Hepatocyte (in vitro differentiated cells): ENCODE results near the gene SNX9. TPM values are rescaled to one million over a fixed set of nuclear protein-coding genes. Genes with fewer than 3 reads are reported as not detected.

Source experiments
- DNase-seq: peaks from one replicate; pipeline ENCODE4 v3.0.0-alpha.2; 2016; ENCODE audit warnings: low spot score
- H2AFZ ChIP-seq: fragments of 200-600 bp; sonication (generic); 2 replicates; pipeline ENCODE4 v1.6.0; 2016; ENCODE audit warnings: antibody characterized with exemption, mild to moderate bottlenecking
- H3K27ac ChIP-seq: fragments of 200-600 bp; sonication (generic); 2 replicates; pipeline ENCODE4 v1.5.1; 2016; ENCODE audit warnings: mild to moderate bottlenecking
- H3K27me3 ChIP-seq: fragments of 200-600 bp; sonication (generic); 2 replicates; pipeline ENCODE4 v1.6.1; 2016
- H3K36me3 ChIP-seq: fragments of 200-600 bp; sonication (generic); replicated peaks from 2 replicates; pipeline ENCODE4 v1.5.1; 2016; ENCODE audit warnings: low read depth; ENCODE audit not compliant: insufficient read depth
- H3K4me1 ChIP-seq: fragments of 200-600 bp; sonication (generic); 2 replicates; pipeline ENCODE4 v1.5.1; 2016; ENCODE audit warnings: mild to moderate bottlenecking, moderate library complexity; ENCODE audit not compliant: insufficient read depth
- H3K4me2 ChIP-seq: fragments of 200-600 bp; sonication (generic); 2 replicates; pipeline ENCODE4 v1.6.0; 2016
- H3K4me3 ChIP-seq: fragments of 200-600 bp; sonication (generic); 2 replicates; pipeline ENCODE4 v1.5.1; 2016; ENCODE audit warnings: mild to moderate bottlenecking
- H3K79me2 ChIP-seq: fragments of 200-600 bp; sonication (generic); 2 replicates; pipeline ENCODE4 v1.6.0; 2017; ENCODE audit warnings: mild to moderate bottlenecking
- H3K9me2 ChIP-seq: fragments of 200-600 bp; sonication (generic); replicated peaks from 2 replicates; pipeline ENCODE4 v1.6.0; 2017; ENCODE audit warnings: mild to moderate bottlenecking; ENCODE audit not compliant: insufficient read depth
- H3K9me3 ChIP-seq: fragments of 200-600 bp; sonication (generic); 2 replicates; pipeline ENCODE4 v1.5.1; 2016; ENCODE audit warnings: low read depth, mild to moderate bottlenecking
- H4K20me1 ChIP-seq: fragments of 200-600 bp; sonication (generic); 2 replicates; pipeline ENCODE4 v1.6.0; 2016; ENCODE audit warnings: mild to moderate bottlenecking; ENCODE audit not compliant: insufficient read depth, poor library complexity, severe bottlenecking
- CTCF ChIP-seq: fragments of 200-600 bp; sonication (generic); IDR thresholded peaks from 2 replicates; pipeline ENCODE4 v1.5.1; 2016; ENCODE audit warnings: antibody characterized with exemption, mild to moderate bottlenecking; ENCODE audit not compliant: poor library complexity
- EZH2 ChIP-seq: fragments of 200-600 bp; sonication (generic); IDR thresholded peaks from 2 replicates; pipeline ENCODE4 v1.6.1; 2016; ENCODE audit warnings: antibody characterized with exemption, mild to moderate bottlenecking, borderline replicate concordance
- EZH2phosphoT487 ChIP-seq: fragments of 200-600 bp; sonication (generic); IDR thresholded peaks from one replicate; pipeline ENCODE4 v1.6.1; 2018; ENCODE audit warnings: antibody characterized with exemption, mild to moderate bottlenecking, low read depth, moderate library complexity; ENCODE audit not compliant: unreplicated experiment, severe bottlenecking
- WGBS: methylation state at CpG from one replicate; pipeline ENCODE4 v1.1.6; 2016; ENCODE audit warnings: low lambda C conversion rate; ENCODE audit errors: missing lambda C conversion rate; 5-methylcytosine and 5-hydroxymethylcytosine counted together
- polyA plus RNA-seq: library from polyadenylated mRNA; unstranded; fragments of >200 nt; fragmentation: Nextera tagmentation; extraction: Ambion mirVana; gene quantifications from 2 replicates; pipeline ENCODE4 v1.2.1, GENCODE V29; 2016
- total RNA-seq: library from RNA; depleted of rRNA; stranded (reverse); fragments of >200 nt; gene quantifications from 2 replicates; pipeline ENCODE4 v1.2.3, GENCODE V29; 2014

SNX9 gene
- total and polyA plus RNA-seq, 2 experiments from 2014 or later = 34.1 to 34.7 TPM

DNA sequence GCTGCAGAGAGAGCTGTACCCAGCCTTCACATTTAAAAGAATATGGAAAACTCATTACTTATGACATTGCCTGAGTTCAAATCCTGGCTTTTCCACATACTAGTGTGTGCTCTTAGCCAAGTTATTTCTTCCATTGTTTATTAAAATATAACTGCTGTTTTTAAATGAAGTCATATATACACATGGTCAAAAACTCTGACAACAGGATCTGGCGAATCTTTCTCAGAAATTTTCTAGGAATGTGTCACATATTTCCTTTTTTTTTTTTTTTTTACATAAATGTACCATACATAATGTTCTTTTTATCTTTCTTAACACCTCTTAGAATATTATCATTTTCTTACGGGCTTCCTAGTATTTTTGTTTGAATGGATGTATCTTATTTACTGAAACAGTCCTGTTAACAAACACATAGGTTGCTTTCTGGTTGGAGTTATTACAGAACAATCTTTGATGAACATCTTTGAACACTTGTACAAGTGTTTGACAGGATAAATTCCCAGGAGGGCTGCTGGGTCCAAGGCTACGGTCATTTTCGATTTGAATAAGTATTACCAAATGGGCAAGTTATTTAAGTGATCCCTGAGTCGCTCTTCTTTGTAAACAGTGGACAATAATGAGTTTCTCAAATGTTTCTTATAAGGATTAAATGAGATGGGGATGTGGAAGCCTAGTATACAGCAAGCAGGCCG lies 1.6 kb upstream of the SNX9 start:
- no peak for DNase-seq
- no peaks in the 10 kb centered on the region for H3K27me3 ChIP-seq
- H3K4me1 ChIP-seq = peaks cover 17% of the 10 kb centered on the region
- H3K27ac ChIP-seq = no peak overlapping the region
- WGBS = 80% methylated on average over 6 of the region's 6 CpGs
- no peaks in the 10 kb centered on the region for H3K9me3 ChIP-seq
- no peak overlapping the region for H3K4me2 ChIP-seq
- no peaks in the 10 kb centered on the region for H3K36me3 ChIP-seq
- no peak for TF ChIP-seq CTCF
- no peak for TF ChIP-seq EZH2
- TF ChIP-seq EZH2phosphoT487 = no peak
- peaks cover 6% of the 10 kb centered on the region for H4K20me1 ChIP-seq
- H3K79me2 ChIP-seq = peaks cover 23% of the 10 kb centered on the region
- no peak overlapping the region for H2AFZ ChIP-seq
- no peaks in the 10 kb centered on the region for H3K9me2 ChIP-seq
- H3K4me3 ChIP-seq = no peak overlapping the region

- H3K79me2 ChIP-seq = peaks cover 25% of the 10 kb centered on the region
- DNase-seq = no peak
- H3K27me3 ChIP-seq = no peaks in the 10 kb centered on the region
- H3K4me2 ChIP-seq = peak overlapping the region; percentile 95
- H3K4me3 ChIP-seq = peak overlapping the region; percentile 62
- H3K27ac ChIP-seq = peak overlapping the region; percentile 96
- H2AFZ ChIP-seq = peak overlapping the region; percentile 93
- WGBS = 12% methylated on average over 49 of the region's 53 CpGs
- no peaks in the 10 kb centered on the region for H3K9me3 ChIP-seq
- no peaks in the 10 kb centered on the region for H3K9me2 ChIP-seq
- TF ChIP-seq CTCF (no peak), EZH2 (no peak), EZH2phosphoT487 (no peak)
- peaks cover 17% of the 10 kb centered on the region for H3K4me1 ChIP-seq
- H4K20me1 ChIP-seq = peaks cover 6% of the 10 kb centered on the region
- no peaks in the 10 kb centered on the region for H3K36me3 ChIP-seq
These were observed 623 bp upstream of the SNX9 start for GRCh38 chr6:157822245-157823000.

GRCh38 chr6:157823528-157824370 lies 703 bp downstream of the SNX9 start:
- Histone ChIP-seq H3K9me3 (no peaks in the 10 kb centered on the region), H3K4me1 (peaks cover 17% of the 10 kb centered on the region), H2AFZ (peak overlapping the region; percentile 2), H3K4me3 (peak overlapping the region; percentile 59), H4K20me1 (peaks cover 12% of the 10 kb centered on the region), H3K27me3 (no peaks in the 10 kb centered on the region), H3K79me2 (peaks cover 38% of the 10 kb centered on the region), H3K27ac (peak overlapping the region; percentile 96), H3K4me2 (peak overlapping the region; percentile 76), H3K36me3 (no peaks in the 10 kb centered on the region), H3K9me2 (no peaks in the 10 kb centered on the region)
- WGBS = 2% methylated on average over 37 of the region's 74 CpGs
- peak; percentile 79 for DNase-seq
- TF ChIP-seq CTCF (peak; percentile 2), EZH2phosphoT487 (no peak)
